GM10847 (cell line): ENCODE data around the gene FGD3.

ENCODE experiments used
- POLR2A ChIP-seq: IDR thresholded peaks from 2 replicates; pipeline ENCODE4 v1.6.1; 2011; ENCODE audit not compliant: insufficient read length; ENCODE audit errors: extremely low read depth

The FGD3 gene

DNA sequence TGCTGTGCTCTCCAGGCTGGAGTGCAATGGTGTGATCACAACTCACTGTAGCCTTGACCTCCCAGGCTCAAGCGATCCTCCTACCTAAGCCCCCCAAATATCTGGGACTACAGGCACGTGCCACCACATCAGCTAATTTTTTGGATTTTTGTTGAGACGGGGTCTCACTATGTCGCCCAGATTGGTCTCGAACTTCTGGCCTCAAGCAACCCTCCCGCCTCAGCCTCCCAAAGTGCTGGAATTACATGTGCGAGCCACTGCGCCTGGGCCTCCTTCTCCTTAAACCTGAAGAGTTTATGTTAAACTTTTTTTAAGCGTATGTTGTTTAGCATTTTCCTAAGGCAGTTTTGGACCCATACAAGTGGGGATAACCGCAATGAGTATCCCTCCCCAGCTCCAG, 80.4 kb downstream of the FGD3 start:
- no peak for TF ChIP-seq POLR2A

DNA sequence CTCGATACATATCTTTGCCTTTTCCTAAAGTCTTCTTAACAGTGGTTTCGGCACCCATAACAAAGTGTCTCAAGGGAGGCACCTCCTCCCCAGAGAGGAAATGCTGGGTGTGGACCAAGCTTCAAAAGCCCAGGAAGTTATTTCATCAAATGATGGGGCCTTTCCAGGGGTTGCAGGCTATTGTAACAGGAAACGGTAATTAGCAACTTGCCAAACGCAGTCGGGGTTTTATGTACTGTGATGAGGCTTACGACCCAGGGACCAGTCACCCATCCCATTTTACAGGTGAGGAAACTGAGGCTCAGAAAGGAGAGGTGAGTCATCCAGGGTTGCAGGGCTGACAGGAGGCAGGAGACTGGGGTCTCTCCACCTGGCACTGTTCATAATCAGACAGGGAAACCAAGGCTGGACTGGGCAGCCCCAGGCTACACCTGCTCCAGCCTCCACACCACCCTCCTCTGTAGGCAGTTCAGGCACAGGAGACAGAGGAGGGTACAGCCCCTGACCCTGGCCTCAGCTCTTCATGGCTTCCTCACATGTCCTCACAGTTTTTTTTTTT, 81.2 kb downstream of the FGD3 start:
- TF ChIP-seq POLR2A: no peak

DNA sequence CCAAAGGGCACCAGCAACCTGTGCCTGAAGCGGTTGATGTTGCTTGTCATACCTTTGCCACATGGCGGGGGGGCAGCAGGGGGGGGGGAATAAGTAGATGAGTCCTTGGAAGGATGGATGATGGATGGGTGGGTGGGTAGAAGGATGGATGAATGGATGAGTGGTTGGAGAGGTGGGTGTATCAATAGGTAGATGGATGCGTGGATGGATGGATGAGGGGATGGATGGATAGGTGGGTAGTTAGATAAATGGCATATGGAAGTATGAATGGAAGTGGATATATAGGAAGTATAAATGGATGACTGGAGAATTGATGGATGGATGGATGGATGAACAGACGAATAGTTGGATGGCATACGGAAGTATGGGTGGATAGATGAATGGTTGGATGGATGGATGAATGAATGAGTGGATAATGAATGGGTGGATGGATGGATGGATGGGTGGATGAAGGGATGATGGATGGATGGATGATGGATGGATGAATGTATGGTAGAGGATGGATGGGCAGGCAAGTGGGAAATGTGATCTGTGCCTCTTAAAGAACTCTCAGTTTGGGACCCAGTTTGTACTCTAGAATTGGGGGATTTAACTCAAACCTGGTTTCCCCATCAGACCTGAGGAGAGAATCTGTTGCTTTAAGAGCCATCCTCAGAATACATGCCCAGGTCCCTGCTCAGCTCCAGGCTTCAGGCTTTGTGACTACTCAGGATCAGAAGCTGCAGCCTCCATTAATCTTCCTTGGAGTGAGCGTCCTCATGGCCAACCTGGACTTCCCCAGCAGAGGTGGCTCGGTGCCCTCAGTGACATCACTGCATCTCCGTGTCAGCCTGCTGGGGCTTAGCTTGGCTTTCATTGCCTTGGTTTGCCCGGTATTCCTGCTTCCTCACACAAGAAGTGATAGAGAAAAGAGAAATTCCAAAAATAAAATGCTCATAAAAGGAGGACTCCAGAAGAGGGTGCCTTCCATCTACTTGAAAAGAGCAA, 83.6 kb downstream of the FGD3 start:
- no peak for TF ChIP-seq POLR2A

DNA sequence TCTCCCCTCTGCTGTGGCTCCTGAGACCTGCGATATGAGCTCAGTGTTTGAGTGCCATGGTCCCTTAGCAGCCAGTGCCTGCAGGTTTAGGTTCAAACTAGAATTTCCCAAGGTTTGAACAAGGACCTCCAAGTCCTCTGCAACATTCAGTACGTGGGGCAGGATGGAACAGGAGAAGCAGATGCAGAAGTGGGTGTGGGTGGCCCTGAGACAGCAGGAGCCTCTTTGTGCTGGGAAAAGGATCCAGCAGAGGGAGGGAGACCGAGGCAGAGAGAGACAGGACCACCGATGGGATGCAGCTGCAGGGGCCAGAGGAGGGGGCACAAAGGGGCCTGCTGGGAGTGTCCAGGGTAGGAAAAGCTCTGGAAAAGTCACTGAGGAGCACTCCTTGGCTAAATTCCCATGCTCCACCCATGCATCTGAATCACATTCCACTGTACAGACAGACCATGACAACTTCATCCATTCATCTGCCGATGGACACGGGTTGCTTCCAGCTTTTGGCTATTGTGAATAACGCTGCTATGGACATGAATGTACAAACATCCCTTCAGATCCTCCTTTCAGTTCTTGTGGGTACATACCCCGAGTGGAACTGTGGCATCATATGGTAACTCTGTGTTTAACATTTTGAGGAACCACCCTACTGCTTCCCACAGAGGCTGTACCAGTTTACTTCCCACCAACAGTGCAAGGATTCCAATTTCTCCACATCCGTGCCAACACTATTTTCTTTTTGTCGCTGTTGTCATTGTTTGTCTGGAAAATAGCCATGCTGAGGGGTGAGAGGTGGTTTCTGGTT, 84.5 kb downstream of the FGD3 start:
- TF ChIP-seq POLR2A: no peak

DNA sequence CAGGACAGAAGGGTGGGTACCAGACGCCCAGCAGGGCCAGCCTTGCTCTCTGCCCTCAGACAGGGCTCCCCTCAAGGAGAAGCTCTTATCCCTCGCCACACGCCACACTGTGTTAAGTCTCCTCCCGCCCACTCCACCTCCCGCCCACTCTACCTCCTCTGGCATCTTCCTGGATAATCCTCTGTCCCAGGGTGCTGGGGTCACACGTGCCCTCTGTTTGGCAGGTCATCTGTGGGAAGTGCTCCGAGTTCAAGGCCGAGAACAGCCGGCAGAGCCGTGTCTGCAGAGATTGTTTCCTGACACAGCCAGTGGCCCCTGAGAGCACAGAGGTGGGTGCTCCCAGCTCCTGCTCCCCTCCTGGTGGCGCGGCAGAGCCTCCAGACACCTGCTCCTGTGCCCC, 85.2 kb downstream of the FGD3 start:
- TF ChIP-seq POLR2A: no peak

DNA sequence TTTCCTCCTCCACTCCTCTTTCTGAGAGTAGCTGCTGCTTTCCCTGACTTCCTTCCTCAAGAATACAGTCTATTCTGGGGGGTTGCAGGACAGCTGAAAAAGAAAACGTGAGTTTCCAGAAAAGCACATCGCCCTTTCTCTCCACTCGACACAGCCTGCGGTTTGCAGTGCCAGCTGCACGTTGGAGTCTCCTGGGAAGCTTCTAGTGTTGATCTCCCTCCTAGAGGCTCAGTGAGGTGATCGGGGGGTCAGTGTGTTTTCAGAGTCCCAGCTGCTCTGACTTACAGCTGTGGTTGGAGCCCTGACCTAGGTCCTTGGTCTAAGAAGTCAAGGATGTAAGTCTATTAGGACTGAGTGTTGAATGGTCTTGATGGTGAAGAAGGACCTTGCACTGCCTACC, 86.2 kb downstream of the FGD3 start:
- no peak for TF ChIP-seq POLR2A

DNA sequence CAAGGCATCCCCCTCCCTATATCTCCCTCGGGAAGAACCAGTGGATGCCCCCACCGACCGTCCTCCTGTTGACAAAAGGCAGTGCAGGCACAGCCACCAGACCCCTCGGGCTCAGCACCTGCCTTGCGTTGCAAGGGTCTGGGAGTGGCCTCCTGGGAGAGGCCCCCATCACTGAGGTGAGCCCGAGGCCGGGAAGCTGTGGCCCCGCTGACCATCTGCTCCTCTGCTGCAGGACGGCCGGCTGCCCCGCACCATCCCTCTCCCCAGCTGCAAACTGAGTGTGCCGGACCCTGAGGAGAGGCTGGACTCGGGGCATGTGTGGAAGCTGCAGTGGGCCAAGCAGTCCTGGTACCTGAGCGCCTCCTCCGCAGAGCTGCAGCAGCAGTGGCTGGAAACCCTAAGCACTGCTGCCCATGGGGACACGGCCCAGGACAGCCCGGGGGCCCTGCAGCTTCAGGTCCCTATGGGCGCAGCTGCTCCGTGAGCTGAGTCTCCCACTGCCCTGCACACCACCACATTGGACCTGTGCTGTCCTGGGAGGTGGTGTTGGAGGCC, 87.9 kb downstream of the FGD3 start:
- no peak for TF ChIP-seq POLR2A

DNA sequence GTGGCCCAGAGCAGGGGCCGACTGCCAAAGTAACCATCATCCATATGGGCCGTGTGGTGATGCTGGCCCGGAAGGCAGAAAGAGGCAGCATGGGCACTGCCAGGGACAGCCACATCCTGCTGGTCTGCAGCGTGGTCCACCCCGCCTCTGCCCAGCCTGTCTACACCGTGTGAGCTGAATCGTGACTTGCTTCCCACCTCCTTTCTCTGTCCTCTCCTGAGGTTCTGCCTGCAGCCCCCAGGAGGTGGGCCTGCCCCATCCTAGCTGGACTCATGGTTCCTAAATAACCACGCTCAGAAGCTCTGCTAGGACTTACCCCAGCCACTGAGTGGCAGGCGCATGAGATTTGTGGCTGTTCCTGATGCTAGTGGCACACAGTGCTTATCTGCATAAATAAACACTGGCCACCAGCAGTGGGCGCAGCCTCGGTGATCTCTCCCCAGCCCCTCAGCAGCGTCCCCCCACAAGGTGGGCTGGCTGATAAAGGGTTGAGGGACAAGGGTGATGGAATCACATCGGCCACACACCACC, 88.6 kb downstream of the FGD3 start:
- no peak for TF ChIP-seq POLR2A

DNA sequence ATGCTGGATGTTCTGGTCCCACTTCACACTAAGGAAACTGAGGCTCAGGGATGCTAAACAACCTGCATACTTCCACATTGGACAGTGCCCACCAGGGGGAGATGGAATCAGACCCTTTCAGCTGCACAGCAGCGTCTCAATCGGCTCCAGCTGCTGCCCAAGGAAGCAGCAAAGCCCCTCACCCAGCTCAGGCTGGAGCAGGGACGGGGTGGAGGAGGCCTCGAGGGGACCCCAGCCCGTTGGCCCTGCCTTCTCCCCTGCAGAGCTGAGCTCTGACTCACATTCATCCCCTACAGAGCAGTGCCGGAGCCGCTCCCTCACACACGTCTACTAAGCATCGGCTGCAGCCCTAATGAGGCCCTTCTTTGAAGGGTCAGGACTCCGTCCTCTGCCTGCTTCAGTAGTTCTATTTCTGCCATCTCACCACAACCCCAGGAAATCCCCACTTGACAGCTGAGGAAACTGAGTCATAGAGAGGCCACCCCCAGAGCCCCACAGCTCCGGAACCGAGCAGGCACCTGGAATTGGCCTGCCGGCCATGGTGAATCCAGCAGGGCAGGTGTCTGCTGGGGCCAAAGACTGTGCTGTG, 89.7 kb downstream of the FGD3 start:
- TF ChIP-seq POLR2A: no peak

DNA sequence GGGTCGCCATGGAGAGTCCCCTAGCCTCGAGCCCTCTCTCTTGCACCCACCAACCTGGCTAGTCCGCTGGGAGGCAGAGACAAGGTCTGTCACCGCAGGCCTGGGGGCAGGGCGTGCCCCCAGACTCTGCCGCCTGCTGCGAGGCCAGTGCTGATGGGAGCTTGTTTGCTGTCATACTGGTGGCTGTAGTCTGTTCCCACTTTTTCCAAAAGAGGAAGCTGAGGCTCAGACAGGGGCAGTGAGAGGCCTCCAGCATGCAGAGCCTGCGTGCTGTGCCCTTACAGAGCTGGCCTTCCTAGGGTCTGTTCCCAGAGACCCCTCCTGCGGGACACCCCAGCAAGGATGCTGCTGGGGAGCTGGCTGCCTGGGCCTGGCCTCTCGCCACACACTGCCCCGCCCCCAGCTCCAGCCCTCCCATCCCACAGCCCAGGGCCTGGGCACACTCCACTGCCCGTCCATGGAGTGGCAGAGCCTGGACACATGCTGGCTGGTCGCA, 90.2 kb downstream of the FGD3 start:
- TF ChIP-seq POLR2A: no peak

DNA sequence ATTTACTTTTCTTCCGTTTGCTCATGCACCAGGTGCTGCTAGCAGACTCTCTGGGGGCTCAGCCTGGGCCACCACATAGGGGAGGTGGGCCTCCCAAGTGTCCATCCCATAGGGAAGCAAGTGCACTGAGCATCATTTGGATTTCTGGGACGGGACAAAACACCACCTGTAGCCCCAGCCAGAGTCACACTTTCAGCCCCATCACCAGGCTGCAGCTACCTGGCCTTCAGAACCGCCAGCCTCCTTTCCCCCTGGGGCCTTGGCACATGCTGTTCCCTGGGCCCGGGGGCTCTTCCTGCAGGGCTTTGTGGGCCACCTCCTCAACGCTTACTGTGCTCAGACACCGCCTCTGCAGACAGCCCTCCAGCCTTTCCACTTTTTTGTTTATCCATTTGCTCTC, 91.6 kb downstream of the FGD3 start:
- no peak for TF ChIP-seq POLR2A

DNA sequence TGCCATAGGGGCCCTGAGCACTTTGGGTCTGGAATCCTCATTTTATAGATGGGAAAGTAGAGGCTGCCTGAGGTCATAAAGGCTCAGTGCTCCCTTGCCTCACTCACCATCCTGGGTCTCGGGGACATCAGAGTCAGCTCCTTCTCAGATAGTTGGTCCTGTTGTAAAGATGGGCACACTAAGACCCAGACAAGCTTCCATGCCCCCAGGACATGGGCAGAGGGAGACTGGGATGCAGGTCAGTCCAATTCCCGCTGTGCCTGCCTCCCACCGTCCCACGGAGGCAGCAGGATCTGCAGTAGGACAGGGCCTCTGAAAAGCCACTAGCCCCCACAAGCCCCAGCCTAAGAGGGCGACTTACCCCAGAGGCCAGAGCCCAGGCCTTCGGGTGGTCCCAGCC, 92.1 kb downstream of the FGD3 start:
- no peak for TF ChIP-seq POLR2A

DNA sequence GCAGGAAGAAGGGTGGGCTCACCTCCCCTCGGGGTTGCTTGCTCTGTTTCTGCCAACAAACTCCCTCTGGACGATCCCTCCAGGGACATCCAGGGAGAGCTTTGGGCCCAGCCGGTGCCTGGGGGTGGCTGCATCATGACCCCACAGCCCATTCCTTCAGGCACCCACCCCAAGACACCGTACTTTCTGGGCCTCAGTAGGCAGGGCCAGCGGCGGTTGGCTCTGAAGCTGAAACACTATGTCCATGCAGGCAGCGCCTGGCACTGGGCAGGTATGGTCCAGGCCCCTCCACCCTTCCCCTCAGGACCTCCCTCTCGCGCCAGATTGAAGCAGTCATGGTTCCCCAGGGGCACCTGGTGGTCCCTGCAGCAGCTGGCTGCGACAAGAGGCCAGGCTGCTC, 92.7 kb downstream of the FGD3 start:
- TF ChIP-seq POLR2A: no peak

DNA sequence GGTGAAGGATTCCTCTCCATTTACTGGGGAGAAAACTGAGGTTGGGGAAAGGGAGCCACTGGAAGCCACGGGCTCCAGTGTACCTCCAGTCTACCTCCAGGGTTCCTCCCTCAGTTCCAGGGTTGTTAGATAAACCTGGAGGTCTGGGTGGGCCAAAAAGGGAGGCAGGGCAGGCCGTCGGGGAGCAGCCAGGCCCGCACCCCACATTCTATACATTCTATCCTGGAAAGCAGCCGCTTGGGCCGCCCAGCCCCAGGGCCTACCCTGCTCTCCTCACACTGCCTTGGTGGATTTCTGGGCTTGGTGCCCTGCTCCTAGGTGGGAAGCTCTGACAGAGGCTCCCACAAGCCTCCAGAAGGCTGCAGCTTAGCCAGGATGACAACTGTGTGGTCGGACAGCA, 93.1 kb downstream of the FGD3 start:
- no peak for TF ChIP-seq POLR2A
